ENCODE measurements around the gene MBNL1.

Gene MBNL1

GRCh38 chr3:152268555-152269055, at the start of gene MBNL1:
MBNL1 (plus strand) TSS chr3:152268929; CDS start chr3:152300194, 31,265 bp downstream.
- DNase-seq, result peak; percentile 79

- DNase-seq, result no peak
These were observed 49.5 kb upstream of the MBNL1 start for GRCh38 chr3:152219216-152219615.

- DNase-seq, result no peak
These were observed 48.9 kb upstream of the MBNL1 start for GRCh38 chr3:152219769-152220255.

GRCh38 chr3:152222327-152222726, 46.4 kb upstream of the MBNL1 start:
- DNase-seq, result no peak

GRCh38 chr3:152225201-152225600, 43.5 kb upstream of the MBNL1 start:
- DNase-seq, result no peak

GRCh38 chr3:152226176-152226575, 42.6 kb upstream of the MBNL1 start:
- DNase-seq, result no peak

GRCh38 chr3:152227027-152227426, 41.7 kb upstream of the MBNL1 start:
- DNase-seq, result no peak

GRCh38 chr3:152229692-152230091, 39.0 kb upstream of the MBNL1 start:
- DNase-seq, result no peak

- DNase-seq, result no peak
These were observed 38.4 kb upstream of the MBNL1 start for GRCh38 chr3:152230370-152230769.

- no peak for DNase-seq
These were observed 36.7 kb upstream of the MBNL1 start for GRCh38 chr3:152232001-152232400.

- DNase-seq, result no peak
These were observed 36.0 kb upstream of the MBNL1 start for GRCh38 chr3:152232679-152233078.

GRCh38 chr3:152234657-152235375, 33.9 kb upstream of the MBNL1 start:
- DNase-seq, result no peak

GRCh38 chr3:152235709-152236298, 32.9 kb upstream of the MBNL1 start:
- no peak for DNase-seq

- DNase-seq, result no peak
These were observed 32.0 kb upstream of the MBNL1 start for GRCh38 chr3:152236716-152237115.

- no peak for DNase-seq
These were observed 27.3 kb upstream of the MBNL1 start for GRCh38 chr3:152241142-152242017.

- no peak for DNase-seq
These were observed 25.4 kb upstream of the MBNL1 start for GRCh38 chr3:152243301-152243711.

- DNase-seq, result no peak
These were observed 24.8 kb upstream of the MBNL1 start for GRCh38 chr3:152243721-152244516.

- no peak for DNase-seq
These were observed 24.2 kb upstream of the MBNL1 start for GRCh38 chr3:152244517-152244888.

GRCh38 chr3:152245498-152246170, 23.1 kb upstream of the MBNL1 start:
- DNase-seq, result no peak

GRCh38 chr3:152251916-152252315, 16.8 kb upstream of the MBNL1 start:
- DNase-seq, result no peak

GRCh38 chr3:152252755-152253154, 16.0 kb upstream of the MBNL1 start:
- DNase-seq, result no peak

GRCh38 chr3:152253514-152253913, 15.2 kb upstream of the MBNL1 start:
- DNase-seq, result no peak
